Upper lobe of right lung (tissue), 1 donor: Measurements from ENCODE around the gene HPS3. TPM values are rescaled to one million over a fixed set of nuclear protein-coding genes. Genes with fewer than 3 reads are reported as not detected.

Experiments used
- ATAC-seq: fragments of 200-7000 bp; cut with Tn5 transposase; one replicate; pipeline ENCODE4 v1.9.1; 2020; ENCODE audit warnings: mild to moderate bottlenecking, moderate library complexity
- DNase-seq: peaks from one replicate; pipeline ENCODE4 v3.0.0-alpha.2; 2020
- H3K27ac ChIP-seq: fragments of 200-600 bp; one replicate; pipeline ENCODE4 v1.8.0; 2022
- H3K27me3 ChIP-seq: fragments of 200-600 bp; one replicate; pipeline ENCODE4 v1.8.0; 2022; ENCODE audit warnings: mild to moderate bottlenecking
- H3K36me3 ChIP-seq: fragments of 200-600 bp; one replicate; pipeline ENCODE4 v1.8.0; 2022
- H3K4me1 ChIP-seq: fragments of 200-600 bp; one replicate; pipeline ENCODE4 v1.8.0; 2022
- H3K4me3 ChIP-seq: fragments of 200-600 bp; one replicate; pipeline ENCODE4 v1.8.0; 2022; ENCODE audit warnings: mild to moderate bottlenecking
- H3K9me3 ChIP-seq: fragments of 200-600 bp; one replicate; pipeline ENCODE4 v1.8.0; 2022
- CTCF ChIP-seq: fragments of 200-600 bp; IDR thresholded peaks from one replicate; pipeline ENCODE4 v1.8.0; 2022; ENCODE audit warnings: antibody characterized with exemption
- intact Hi-C: fragments of 100-400 bp; cut with DNase I; formaldehyde crosslinking; loops from one replicate; pipeline ENCODE4 v1.11.0; 2022
- total RNA-seq: library from RNA; stranded (reverse); fragmentation: NEBNext Ultra II Directional; extraction: Animal tissue kit (Norgen Biotek cat#: 25700); gene quantifications from one replicate; pipeline ENCODE4 v1.2.1, GENCODE V29; 2021
- donor health status: DM: no; HTN: yes; CAD: no; lungs with severe emphysema.

Gene HPS3
- total RNA-seq, 1 donor from 2014 or later, result 19.9 TPM

GRCh38 chr3:149145356-149145755, 15.9 kb downstream of the HPS3 start:
- H3K27ac ChIP-seq, result no peak overlapping the region
- ATAC-seq (peak; percentile 73), DNase-seq (no peak)
- no peak overlapping the region for H3K4me3 ChIP-seq
- intact Hi-C loops, result no loop called here
- TF ChIP-seq CTCF, result no peak
- no peaks in the 10 kb centered on the region for H3K27me3 ChIP-seq
- peaks cover 39% of the 10 kb centered on the region for H3K36me3 ChIP-seq
- no peaks in the 10 kb centered on the region for H3K4me1 ChIP-seq
- H3K9me3 ChIP-seq, result no peaks in the 10 kb centered on the region

GRCh38 chr3:149145974-149146373, 16.5 kb downstream of the HPS3 start:
- intact Hi-C loops, result no loop called here
- peak overlapping the region; percentile 45 for H3K27ac ChIP-seq
- TF ChIP-seq CTCF, result no peak
- peaks cover 45% of the 10 kb centered on the region for H3K36me3 ChIP-seq
- no peak overlapping the region for H3K4me3 ChIP-seq
- H3K27me3 ChIP-seq, result no peaks in the 10 kb centered on the region
- ATAC-seq, result peak; percentile 90
- no peak for DNase-seq
- H3K9me3 ChIP-seq, result no peaks in the 10 kb centered on the region
- no peaks in the 10 kb centered on the region for H3K4me1 ChIP-seq

GRCh38 chr3:149150436-149150835, 21.0 kb downstream of the HPS3 start:
- intact Hi-C loops, result no loop called here
- ATAC-seq, result no peak

GRCh38 chr3:149151843-149152242, 22.4 kb downstream of the HPS3 start:
- no peak for TF ChIP-seq CTCF
- H3K9me3 ChIP-seq, result no peaks in the 10 kb centered on the region
- H3K4me1 ChIP-seq, result peaks cover 10% of the 10 kb centered on the region
- no peak for DNase-seq
- H3K36me3 ChIP-seq, result peaks cover 56% of the 10 kb centered on the region
- H3K27me3 ChIP-seq, result no peaks in the 10 kb centered on the region
- H3K27ac ChIP-seq, result no peak overlapping the region
- intact Hi-C loops, result no loop called here
- H3K4me3 ChIP-seq, result no peak overlapping the region
- ATAC-seq, result peak; percentile 71

More at GRCh38 chr3:149150436-149150835, 21.0 kb downstream of the HPS3 start:
- DNase-seq, result no peak
- no peak overlapping the region for H3K27ac ChIP-seq
- no peaks in the 10 kb centered on the region for H3K27me3 ChIP-seq
- H3K36me3 ChIP-seq, result peaks cover 52% of the 10 kb centered on the region
- peaks cover 10% of the 10 kb centered on the region for H3K4me1 ChIP-seq
- no peak for TF ChIP-seq CTCF
- H3K9me3 ChIP-seq, result no peaks in the 10 kb centered on the region
- H3K4me3 ChIP-seq, result no peak overlapping the region

- intact Hi-C loops, result no loop called here
- Histone ChIP-seq H3K27ac (no peak overlapping the region), H3K4me3 (no peak overlapping the region), H3K4me1 (peaks cover 10% of the 10 kb centered on the region), H3K9me3 (no peaks in the 10 kb centered on the region), H3K27me3 (no peaks in the 10 kb centered on the region), H3K36me3 (peaks cover 58% of the 10 kb centered on the region)
- DNase-seq, result no peak
- ATAC-seq, result peak; percentile 46
- no peak for TF ChIP-seq CTCF
These were observed 23.0 kb downstream of the HPS3 start for GRCh38 chr3:149152420-149152819.

GRCh38 chr3:149153402-149153801, 24.0 kb downstream of the HPS3 start:
- Histone ChIP-seq H3K27me3 (no peaks in the 10 kb centered on the region), H3K9me3 (no peaks in the 10 kb centered on the region), H3K27ac (no peak overlapping the region), H3K4me1 (peaks cover 10% of the 10 kb centered on the region), H3K36me3 (peaks cover 67% of the 10 kb centered on the region), H3K4me3 (no peak overlapping the region)
- ATAC-seq, result no peak
- DNase-seq, result no peak
- intact Hi-C loops, result no loop called here
- no peak for TF ChIP-seq CTCF
